PC-3 (cell line): ENCODE data around the gene ZMIZ1. TPM values are rescaled to one million over a fixed set of nuclear protein-coding genes. Genes with fewer than 3 reads are reported as not detected.

Source experiments
- ATAC-seq: fragments of 200-7000 bp; cut with Tn5 transposase; 2 replicates; pipeline ENCODE4 v1.9.1; 2020; ENCODE audit warnings: mild to moderate bottlenecking, moderate library complexity
- BruUV-seq: library from RNA; stranded (reverse); fragments of 400-500 nt; replicated peaks from 2 replicates; lab custom pipeline; 2021; lab: Mats Ljungman, UMichigan
- CTCF ChIA-PET: fragments of 300-600 bp; sonication (Branson Sonifier 250); formaldehyde crosslinking; loops from one replicate; lab custom pipeline; 2022; ENCODE audit warnings: antibody characterized with exemption; lab: Charles Lee
- POLR2A ChIA-PET: fragments of 300-600 bp; sonication (Branson Sonifier 250); formaldehyde crosslinking; loops from one replicate; lab custom pipeline; 2022; ENCODE audit warnings: antibody characterized with exemption; ENCODE audit not compliant: unreplicated experiment; lab: Charles Lee
- DNase-seq: peaks from one replicate; pipeline ENCODE4 v3.0.0-alpha.2; 2015
- H2AFZ ChIP-seq: fragments of 300-600 bp; sonication (generic); 2 replicates; pipeline ENCODE4 v1.6.0; 2016; ENCODE audit warnings: antibody characterized with exemption, low read length
- H3F3A ChIP-seq: fragments of 300-600 bp; sonication (generic); one replicate; pipeline ENCODE4 v1.6.0; 2017; ENCODE audit warnings: antibody characterized with exemption, low read length, control low read depth, mild to moderate bottlenecking; ENCODE audit not compliant: unreplicated experiment
- H3K27ac ChIP-seq: fragments of 300-600 bp; sonication (generic); 2 replicates; pipeline ENCODE4 v1.5.1; 2016; ENCODE audit warnings: mild to moderate bottlenecking, low read length
- H3K27me3 ChIP-seq: fragments of 300-600 bp; sonication (generic); 2 replicates; pipeline ENCODE4 v1.6.1; 2016; ENCODE audit warnings: low read length, mixed read lengths
- H3K36me3 ChIP-seq: fragments of 300-600 bp; sonication (generic); 2 replicates; pipeline ENCODE4 v1.6.1; 2016; ENCODE audit warnings: low read depth, mixed run types, low read length, mixed read lengths
- H3K4me1 ChIP-seq: fragments of 300-600 bp; sonication (generic); 2 replicates; pipeline ENCODE4 v1.5.1; 2016; ENCODE audit warnings: low read length; ENCODE audit not compliant: insufficient read depth
- H3K4me2 ChIP-seq: fragments of 300-600 bp; sonication (generic); 2 replicates; pipeline ENCODE4 v1.6.0; 2016; ENCODE audit warnings: low read length
- H3K4me3 ChIP-seq: fragments of 300-600 bp; sonication (generic); 2 replicates; pipeline ENCODE4 v1.5.1; 2016; ENCODE audit warnings: mild to moderate bottlenecking, low read length, mixed read lengths
- H3K79me2 ChIP-seq: fragments of 300-600 bp; sonication (generic); 2 replicates; pipeline ENCODE4 v1.6.1; 2017; ENCODE audit warnings: low read length, mixed read lengths
- H3K9ac ChIP-seq: fragments of 300-600 bp; sonication (generic); 2 replicates; pipeline ENCODE4 v1.6.0; 2016; ENCODE audit warnings: mild to moderate bottlenecking, low read length
- H3K9me2 ChIP-seq: fragments of 300-600 bp; sonication (generic); replicated peaks from 2 replicates; pipeline ENCODE4 v1.6.1; 2016; ENCODE audit warnings: mixed run types, low read length, mixed read lengths
- H3K9me3 ChIP-seq: fragments of 300-600 bp; sonication (generic); 2 replicates; pipeline ENCODE4 v1.6.1; 2016; ENCODE audit warnings: low read length, mixed read lengths
- H4K20me1 ChIP-seq: fragments of 300-600 bp; sonication (generic); 2 replicates; pipeline ENCODE4 v1.6.1; 2016; ENCODE audit warnings: low read length, mixed read lengths
- EZH2 ChIP-seq: fragments of 300-600 bp; sonication (generic); IDR thresholded peaks from one replicate; pipeline ENCODE4 v1.6.1; 2017; ENCODE audit warnings: antibody characterized with exemption, mild to moderate bottlenecking, low read length; ENCODE audit not compliant: unreplicated experiment
- EZH2phosphoT487 ChIP-seq: fragments of 300-600 bp; sonication (generic); IDR thresholded peaks from 2 replicates; pipeline ENCODE4 v1.6.1; 2018; ENCODE audit warnings: mild to moderate bottlenecking, antibody characterized with exemption, low read length, borderline replicate concordance
- intact Hi-C: fragments of 100-400 bp; cut with micrococcal nuclease; formaldehyde crosslinking; loops from 2 replicates; pipeline ENCODE4 v1.9.0; 2023
- total RNA-seq: library from RNA; depleted of rRNA; stranded (reverse); fragments of >200 nt; gene quantifications from 2 replicates; pipeline ENCODE4 v1.2.3, GENCODE V29; 2014
- TF ChIP-seq, protein P1 (sequence below): fragments of 300-600 bp; sonication (generic); conservative IDR thresholded peaks from 2 replicates; pipeline ENCODE4 v1.5.1; 2017; ENCODE audit warnings: antibody characterized with exemption, low read depth, mild to moderate bottlenecking, low read length

ZMIZ1 gene
- total RNA-seq, 1 experiment from 2014 or later = 55.4 TPM

DNA sequence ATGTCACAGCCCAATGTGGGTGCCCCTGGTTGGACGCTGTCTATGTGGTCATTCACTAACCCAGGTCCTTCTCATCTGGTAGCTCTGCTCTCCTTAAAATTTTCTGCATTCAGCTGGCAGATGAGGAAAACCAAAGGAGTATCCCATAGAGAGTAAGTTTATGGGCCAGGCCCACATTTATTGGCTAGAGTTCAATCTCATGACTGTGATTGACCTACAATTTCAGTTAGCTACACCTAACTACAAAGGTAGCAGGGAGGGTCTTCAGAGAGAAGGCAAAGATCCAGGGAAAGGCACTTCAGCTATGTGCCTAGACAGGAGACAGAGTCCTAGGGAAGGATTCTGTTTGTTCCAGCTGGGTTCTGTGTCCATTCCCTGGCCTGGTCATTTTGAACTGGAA lies 254.8 kb downstream of the ZMIZ1 start:
- CTCF ChIA-PET = interaction anchor here (1.2 kb wide), 1 partner anchor 8 kb away, joined by 3 read pairs; no protein-coding TSS in a partner anchor
- TF ChIP-seq, protein P1, sequence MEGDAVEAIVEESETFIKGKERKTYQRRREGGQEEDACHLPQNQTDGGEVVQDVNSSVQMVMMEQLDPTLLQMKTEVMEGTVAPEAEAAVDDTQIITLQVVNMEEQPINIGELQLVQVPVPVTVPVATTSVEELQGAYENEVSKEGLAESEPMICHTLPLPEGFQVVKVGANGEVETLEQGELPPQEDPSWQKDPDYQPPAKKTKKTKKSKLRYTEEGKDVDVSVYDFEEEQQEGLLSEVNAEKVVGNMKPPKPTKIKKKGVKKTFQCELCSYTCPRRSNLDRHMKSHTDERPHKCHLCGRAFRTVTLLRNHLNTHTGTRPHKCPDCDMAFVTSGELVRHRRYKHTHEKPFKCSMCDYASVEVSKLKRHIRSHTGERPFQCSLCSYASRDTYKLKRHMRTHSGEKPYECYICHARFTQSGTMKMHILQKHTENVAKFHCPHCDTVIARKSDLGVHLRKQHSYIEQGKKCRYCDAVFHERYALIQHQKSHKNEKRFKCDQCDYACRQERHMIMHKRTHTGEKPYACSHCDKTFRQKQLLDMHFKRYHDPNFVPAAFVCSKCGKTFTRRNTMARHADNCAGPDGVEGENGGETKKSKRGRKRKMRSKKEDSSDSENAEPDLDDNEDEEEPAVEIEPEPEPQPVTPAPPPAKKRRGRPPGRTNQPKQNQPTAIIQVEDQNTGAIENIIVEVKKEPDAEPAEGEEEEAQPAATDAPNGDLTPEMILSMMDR = no peak
- TF ChIP-seq EZH2phosphoT487 = no peak
- TF ChIP-seq EZH2 = no peak
- Histone ChIP-seq H3F3A (peaks cover 13% of the 10 kb centered on the region), H3K4me1 (peaks cover 49% of the 10 kb centered on the region), H3K9me2 (no peaks in the 10 kb centered on the region), H3K27ac (peak overlapping the region; percentile 69), H3K79me2 (no peaks in the 10 kb centered on the region), H4K20me1 (no peaks in the 10 kb centered on the region), H2AFZ (peak overlapping the region; percentile 9; the same call in 1 of the 2 replicates), H3K36me3 (no peaks in the 10 kb centered on the region), H3K4me2 (peak overlapping the region; percentile 31), H3K27me3 (no peaks in the 10 kb centered on the region), H3K9me3 (no peaks in the 10 kb centered on the region), H3K9ac (no peak overlapping the region; the same call in 1 of the 2 replicates), H3K4me3 (no peak overlapping the region)
- no peak for DNase-seq
- POLR2A ChIA-PET = no interaction called here
- ATAC-seq = no peak
- BruUV-seq = no TSS peak
- intact Hi-C loops = loop anchor here (10.0 kb wide), 1 partner anchor 349 kb away; no protein-coding TSS in a partner anchor

DNA sequence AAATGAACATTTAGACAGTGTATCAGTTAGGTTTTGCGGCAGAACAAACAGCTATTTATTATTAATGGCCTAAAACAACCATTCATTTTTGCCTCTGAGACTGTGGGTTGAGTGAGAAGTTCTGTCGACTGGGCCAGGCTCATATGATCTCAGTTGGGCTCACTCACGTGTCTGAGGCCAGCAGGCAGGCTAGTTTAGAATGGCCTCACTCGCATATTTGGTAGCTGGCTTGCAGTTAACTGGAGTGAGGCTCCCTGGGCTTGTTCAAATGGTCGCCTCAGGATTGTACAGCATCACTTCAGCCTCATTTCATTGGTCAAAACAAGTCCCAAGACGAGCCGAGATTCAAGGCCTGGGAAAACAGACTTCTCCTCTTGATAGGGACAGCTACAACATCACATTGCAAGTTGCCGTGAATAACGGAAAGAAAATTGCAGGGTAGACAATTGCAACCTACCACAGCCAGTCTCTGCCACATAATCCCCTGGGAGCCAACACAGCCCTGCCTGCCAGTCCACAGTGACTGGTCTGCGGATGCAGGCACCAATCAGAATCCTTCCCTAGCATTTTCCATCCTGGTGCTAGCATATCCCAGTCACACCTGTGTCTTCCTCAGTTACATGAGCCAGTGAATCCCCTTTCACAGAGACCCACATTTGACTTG lies 255.4 kb downstream of the ZMIZ1 start:
- TF ChIP-seq EZH2phosphoT487 = no peak
- no peak for TF ChIP-seq EZH2
- H3K4me1 ChIP-seq = peaks cover 55% of the 10 kb centered on the region
- ATAC-seq = no peak
- H3K27me3 ChIP-seq = no peaks in the 10 kb centered on the region
- H3K9ac ChIP-seq = no peak overlapping the region
- ChIA-PET CTCF (no interaction called here), POLR2A (no interaction called here)
- peaks cover 13% of the 10 kb centered on the region for H3F3A ChIP-seq
- H2AFZ ChIP-seq = no peak overlapping the region
- no peaks in the 10 kb centered on the region for H4K20me1 ChIP-seq
- H3K36me3 ChIP-seq = no peaks in the 10 kb centered on the region
- no peak overlapping the region for H3K4me3 ChIP-seq
- no peaks in the 10 kb centered on the region for H3K9me2 ChIP-seq
- H3K79me2 ChIP-seq = no peaks in the 10 kb centered on the region
- no peak for DNase-seq
- BruUV-seq = no TSS peak
- no peaks in the 10 kb centered on the region for H3K9me3 ChIP-seq
- intact Hi-C loops = loop anchor here (10.0 kb wide), 1 partner anchor 349 kb away; no protein-coding TSS in a partner anchor
- peak overlapping the region; percentile 69; the same call in 1 of the 2 replicates for H3K27ac ChIP-seq
- peak overlapping the region; percentile 31; the same call in 1 of the 2 replicates for H3K4me2 ChIP-seq

GRCh38 chr10:79326361-79327089 lies 257.8 kb downstream of the ZMIZ1 start:
- H3K4me3 ChIP-seq = no peak overlapping the region
- no peaks in the 10 kb centered on the region for H3K27me3 ChIP-seq
- no peaks in the 10 kb centered on the region for H3K79me2 ChIP-seq
- H3K4me2 ChIP-seq = no peak overlapping the region
- H3F3A ChIP-seq = peaks cover 24% of the 10 kb centered on the region
- no peak for TF ChIP-seq EZH2
- no peak for TF ChIP-seq EZH2phosphoT487
- TF ChIP-seq, protein P1 = no peak
- H3K9me2 ChIP-seq = no peaks in the 10 kb centered on the region
- ChIA-PET POLR2A (no interaction called here), CTCF (no interaction called here)
- ATAC-seq = no peak
- H2AFZ ChIP-seq = no peak overlapping the region
- no TSS peak for BruUV-seq
- intact Hi-C loops = loop anchor here (10.0 kb wide), 1 partner anchor 352 kb away; no protein-coding TSS in a partner anchor
- H3K36me3 ChIP-seq = no peaks in the 10 kb centered on the region
- H4K20me1 ChIP-seq = no peaks in the 10 kb centered on the region
- no peak overlapping the region for H3K27ac ChIP-seq
- peaks cover 59% of the 10 kb centered on the region for H3K4me1 ChIP-seq
- no peaks in the 10 kb centered on the region for H3K9me3 ChIP-seq
- no peak overlapping the region for H3K9ac ChIP-seq
- no peak for DNase-seq
